ENCODE data around the gene CD4.

- no peak for TF ChIP-seq POLR2A (IDR thresholded peaks at IDR 0.05)
- TF ChIP-seq, protein P1, sequence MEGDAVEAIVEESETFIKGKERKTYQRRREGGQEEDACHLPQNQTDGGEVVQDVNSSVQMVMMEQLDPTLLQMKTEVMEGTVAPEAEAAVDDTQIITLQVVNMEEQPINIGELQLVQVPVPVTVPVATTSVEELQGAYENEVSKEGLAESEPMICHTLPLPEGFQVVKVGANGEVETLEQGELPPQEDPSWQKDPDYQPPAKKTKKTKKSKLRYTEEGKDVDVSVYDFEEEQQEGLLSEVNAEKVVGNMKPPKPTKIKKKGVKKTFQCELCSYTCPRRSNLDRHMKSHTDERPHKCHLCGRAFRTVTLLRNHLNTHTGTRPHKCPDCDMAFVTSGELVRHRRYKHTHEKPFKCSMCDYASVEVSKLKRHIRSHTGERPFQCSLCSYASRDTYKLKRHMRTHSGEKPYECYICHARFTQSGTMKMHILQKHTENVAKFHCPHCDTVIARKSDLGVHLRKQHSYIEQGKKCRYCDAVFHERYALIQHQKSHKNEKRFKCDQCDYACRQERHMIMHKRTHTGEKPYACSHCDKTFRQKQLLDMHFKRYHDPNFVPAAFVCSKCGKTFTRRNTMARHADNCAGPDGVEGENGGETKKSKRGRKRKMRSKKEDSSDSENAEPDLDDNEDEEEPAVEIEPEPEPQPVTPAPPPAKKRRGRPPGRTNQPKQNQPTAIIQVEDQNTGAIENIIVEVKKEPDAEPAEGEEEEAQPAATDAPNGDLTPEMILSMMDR (IDR thresholded peaks at IDR 0.05) = no peak
These were observed 8.8 kb upstream of the CD4 start for GRCh38 chr12:6780573-6780972.
